HCT116 (cell line): ENCODE measurements around the gene WDR48. TPM values are rescaled to one million over a fixed set of nuclear protein-coding genes. Genes with fewer than 3 reads are reported as not detected.

Source experiments
- ATAC-seq: fragments of 200-7000 bp; cut with Tn5 transposase; 2 replicates; pipeline ENCODE4 v1.9.1; 2020; ENCODE audit warnings: mild to moderate bottlenecking, moderate library complexity
- BruUV-seq: library from RNA; stranded (reverse); fragments of 400-500 nt; replicated peaks from 2 replicates; lab custom pipeline; 2021; lab: Mats Ljungman, UMichigan
- CTCF ChIA-PET: fragments of 300-600 bp; sonication (Branson Sonifier 250); formaldehyde crosslinking; loops from one replicate; lab custom pipeline; 2021; ENCODE audit warnings: antibody characterized with exemption; lab: Charles Lee
- POLR2A ChIA-PET: fragments of 300-600, 350-600 bp; sonication (Branson Sonifier 250); formaldehyde crosslinking; loops from one replicate; lab custom pipeline; 2021; ENCODE audit warnings: antibody characterized with exemption; lab: Charles Lee
- RAD21 ChIA-PET, 2 experiments: fragments of 300-600 bp; sonication (Branson Sonifier 250); formaldehyde crosslinking; loops; one replicate each; lab custom pipeline; 2023; ENCODE audit warnings: low total read pairs in 2 of 2; ENCODE audit not compliant: uncharacterized antibody in 2 of 2, unreplicated experiment in 2 of 2, low non-redundant PET in 1 of 2; lab: Charles Lee
- DNase-seq: peaks from one replicate; pipeline ENCODE4 v3.0.0-alpha.2; 2010; ENCODE audit warnings: low read depth, low spot score
- H2AFZ ChIP-seq: fragments of 200-600 bp; shearing (Covaris generic), sonication (generic); 2 replicates; pipeline ENCODE4 v1.6.1; 2017; ENCODE audit warnings: low read depth, mixed run types, mixed read lengths, antibody characterized with exemption, low read length; ENCODE audit not compliant: poor library complexity, severe bottlenecking
- H3K27ac ChIP-seq: 2 replicates; pipeline ENCODE4 v1.5.1; 2012; ENCODE audit warnings: low read depth, low read length
- H3K27me3 ChIP-seq: fragments of 200-600 bp; sonication (generic); 2 replicates; pipeline ENCODE4 v1.6.1; 2016; ENCODE audit warnings: mixed run types, low read length, mixed read lengths; ENCODE audit not compliant: insufficient read depth
- H3K36me3 ChIP-seq, 2 experiments: fragments of 200-500 bp in 1 of 2; fragments of 200-600 bp in 1 of 2; sonication (Bioruptor generic) in 1 of 2; sonication (generic) in 1 of 2; 2 replicates each; pipeline versions ENCODE4 v1.5.1 to v1.6.1; 2014 to 2016; ENCODE audit warnings: low read length in 2 of 2, inconsistent platforms in 1 of 2, mixed read lengths in 1 of 2, mixed run types in 1 of 2; ENCODE audit not compliant: insufficient read depth in 2 of 2, control insufficient read depth in 1 of 2
- H3K4me1 ChIP-seq, 2 experiments: fragments of 200-600 bp in 1 of 2; sonication (generic) in 1 of 2; 2 replicates each; pipeline versions ENCODE4 v1.5.1 to v1.6.1; 2012 to 2017; ENCODE audit warnings: low read length in 2 of 2, inconsistent platforms in 1 of 2, mild to moderate bottlenecking in 1 of 2, mixed read lengths in 1 of 2, mixed run types in 1 of 2, moderate library complexity in 1 of 2; ENCODE audit not compliant: insufficient read depth in 2 of 2, control insufficient read depth in 1 of 2
- H3K4me2 ChIP-seq: fragments of 200-600 bp; sonication (generic); 2 replicates; pipeline ENCODE4 v1.6.1; 2017; ENCODE audit warnings: mixed run types, low read length, mixed read lengths
- H3K4me3 ChIP-seq, 2 experiments: fragments of 200-600 bp in 1 of 2; sonication (generic) in 1 of 2; replicated peaks in 1 of 2; 2 replicates each; pipeline ENCODE4 v1.5.1; 2011 to 2016; ENCODE audit warnings: low read length in 2 of 2, control low read depth in 1 of 2, low read depth in 1 of 2, mild to moderate bottlenecking in 1 of 2, mixed read lengths in 1 of 2, mixed run types in 1 of 2
- H3K79me2 ChIP-seq: fragments of 200-600 bp; sonication (generic); 2 replicates; pipeline ENCODE4 v1.6.1; 2017; ENCODE audit warnings: mild to moderate bottlenecking, mixed run types, low read length, moderate library complexity, mixed read lengths; ENCODE audit not compliant: insufficient read depth
- H3K9ac ChIP-seq: fragments of 200-600 bp; sonication (generic); 2 replicates; pipeline ENCODE4 v1.6.1; 2016; ENCODE audit warnings: low read length, mixed read lengths
- H3K9me2 ChIP-seq: fragments of 200-600 bp; sonication (generic), shearing (Covaris generic); 2 replicates; pipeline ENCODE4 v1.6.1; 2017; ENCODE audit warnings: mixed run types, mild to moderate bottlenecking, moderate library complexity; ENCODE audit not compliant: insufficient read depth
- H3K9me3 ChIP-seq, 2 experiments: fragments of 200-500 bp in 1 of 2; fragments of 200-600 bp in 1 of 2; sonication (Bioruptor generic) in 1 of 2; sonication (generic) in 1 of 2; 2 replicates each; pipeline ENCODE4 v1.6.1; 2014 to 2017; ENCODE audit warnings: low read length in 2 of 2, mixed read lengths in 2 of 2, inconsistent platforms in 1 of 2, low read depth in 1 of 2, mild to moderate bottlenecking in 1 of 2, mixed run types in 1 of 2, moderate library complexity in 1 of 2; ENCODE audit not compliant: control insufficient read depth in 1 of 2, insufficient read depth in 1 of 2
- H4K20me1 ChIP-seq: fragments of 200-600 bp; sonication (generic), shearing (Covaris generic); 2 replicates; pipeline ENCODE4 v1.6.1; 2017; ENCODE audit warnings: mixed run types, mild to moderate bottlenecking, moderate library complexity; ENCODE audit not compliant: insufficient read depth
- CEBPB ChIP-seq: IDR thresholded peaks from 2 replicates; pipeline ENCODE4 v1.6.1; 2012; ENCODE audit warnings: low read depth
- FOSL1 ChIP-seq: IDR thresholded peaks from 2 replicates; pipeline ENCODE4 v1.6.1; 2012; ENCODE audit warnings: low read depth
- POLR2A ChIP-seq: IDR thresholded peaks from 2 replicates; pipeline ENCODE4 v1.7.0; 2011; ENCODE audit warnings: borderline replicate concordance; ENCODE audit not compliant: insufficient read depth, insufficient read length; ENCODE audit errors: extremely low read depth
- POLR2AphosphoS5 ChIP-seq: IDR thresholded peaks from 2 replicates; pipeline ENCODE4 v1.6.1; 2011; ENCODE audit warnings: mild to moderate bottlenecking, low read depth, low read length, moderate library complexity
- REST ChIP-seq: IDR thresholded peaks from 2 replicates; pipeline ENCODE4 v1.6.1; 2012; ENCODE audit warnings: low read depth
- TCF7L2 ChIP-seq: IDR thresholded peaks from 2 replicates; pipeline ENCODE4 v1.7.0; 2011; ENCODE audit warnings: borderline replicate concordance, inconsistent platforms; ENCODE audit not compliant: insufficient read depth, insufficient read length; ENCODE audit errors: extremely low read depth
- YY1 ChIP-seq: IDR thresholded peaks from 2 replicates; pipeline ENCODE4 v1.6.1; 2011; ENCODE audit warnings: low read length, low read depth, moderate library complexity, mild to moderate bottlenecking; ENCODE audit not compliant: insufficient replicate concordance; ENCODE audit errors: extremely low read depth
- ZFX ChIP-seq: fragments of 450-650 bp; IDR thresholded peaks from 2 replicates; pipeline ENCODE4 v1.6.1; 2017
- intact Hi-C: fragments of 100-400 bp; cut with micrococcal nuclease; formaldehyde crosslinking; loops from 2 replicates; pipeline ENCODE4 v1.10.0; 2022
- total RNA-seq: library from RNA; stranded (reverse); gene quantifications from one replicate; pipeline ENCODE4 v1.2.1, GENCODE V29; 2021; ENCODE audit not compliant: unreplicated experiment
- TF ChIP-seq, protein P1 (sequence below), 3 experiments: fragments of 200-600 bp in 1 of 3; sonication (generic) in 1 of 3; IDR thresholded peaks in 2 of 3; conservative IDR thresholded peaks in 1 of 3; 2 replicates each; pipeline ENCODE4 v1.5.1; 2012 to 2017; ENCODE audit warnings: low read depth in 2 of 3, low read length in 2 of 3, antibody characterized with exemption in 1 of 3, borderline replicate concordance in 1 of 3, control low read depth in 1 of 3, mild to moderate bottlenecking in 1 of 3, mixed read lengths in 1 of 3, mixed run types in 1 of 3, moderate library complexity in 1 of 3; ENCODE audit not compliant: insufficient read depth in 1 of 3

Gene WDR48
- total RNA-seq, 1 experiment from 2014 or later = 35.6 TPM

DNA sequence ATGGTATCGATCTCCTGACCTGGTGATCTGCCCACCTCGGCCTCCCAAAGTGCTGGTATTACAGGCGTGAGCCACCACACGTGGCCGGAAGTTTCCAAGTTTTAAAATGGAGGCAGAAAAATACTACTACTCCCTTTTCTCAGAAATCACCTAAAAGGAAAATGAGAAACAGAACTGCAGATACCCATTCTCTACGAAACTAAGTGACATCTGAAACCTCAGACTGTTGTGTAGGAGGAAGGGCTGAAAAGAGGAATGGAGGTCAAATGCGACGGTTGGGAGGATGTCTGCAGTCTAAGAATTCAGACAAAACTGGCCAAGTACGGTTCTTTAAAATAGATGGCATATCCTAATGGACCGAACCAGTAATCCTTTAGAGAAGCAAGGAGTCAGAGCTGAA, 24.1 kb downstream of the WDR48 start:
- BruUV-seq = no TSS peak
- H3K9ac ChIP-seq = no peak overlapping the region
- H3K4me2 ChIP-seq = no peak overlapping the region
- ChIA-PET RAD21 (no interaction called here), CTCF (no interaction called here), POLR2A (no interaction called here)
- H3K9me2 ChIP-seq = no peaks in the 10 kb centered on the region
- intact Hi-C loops = no loop called here
- no peak overlapping the region for H2AFZ ChIP-seq
- no peak overlapping the region for H3K4me3 ChIP-seq
- H4K20me1 ChIP-seq = 0 out of 2 replicates have a peak, but pooled peaks cover 7% of the 10 kb centered on the region
- no peaks in the 10 kb centered on the region for H3K27me3 ChIP-seq
- DNase-seq (no peak), ATAC-seq (no peak)
- no peaks in the 10 kb centered on the region for H3K79me2 ChIP-seq
- peaks cover 0 to 10% of the 10 kb centered on the region in 2 experiments; a peak in 2 of 4 replicates for H3K36me3 ChIP-seq
- H3K27ac ChIP-seq = no peak overlapping the region
- no peaks in the 10 kb centered on the region for H3K4me1 ChIP-seq
- H3K9me3 ChIP-seq = no peaks in the 10 kb centered on the region
- TF ChIP-seq POLR2AphosphoS5 (no peak), TCF7L2 (no peak), FOSL1 (no peak), ZFX (no peak), REST (no peak), CEBPB (no peak), POLR2A (no peak), YY1 (no peak)
- TF ChIP-seq, protein P1, sequence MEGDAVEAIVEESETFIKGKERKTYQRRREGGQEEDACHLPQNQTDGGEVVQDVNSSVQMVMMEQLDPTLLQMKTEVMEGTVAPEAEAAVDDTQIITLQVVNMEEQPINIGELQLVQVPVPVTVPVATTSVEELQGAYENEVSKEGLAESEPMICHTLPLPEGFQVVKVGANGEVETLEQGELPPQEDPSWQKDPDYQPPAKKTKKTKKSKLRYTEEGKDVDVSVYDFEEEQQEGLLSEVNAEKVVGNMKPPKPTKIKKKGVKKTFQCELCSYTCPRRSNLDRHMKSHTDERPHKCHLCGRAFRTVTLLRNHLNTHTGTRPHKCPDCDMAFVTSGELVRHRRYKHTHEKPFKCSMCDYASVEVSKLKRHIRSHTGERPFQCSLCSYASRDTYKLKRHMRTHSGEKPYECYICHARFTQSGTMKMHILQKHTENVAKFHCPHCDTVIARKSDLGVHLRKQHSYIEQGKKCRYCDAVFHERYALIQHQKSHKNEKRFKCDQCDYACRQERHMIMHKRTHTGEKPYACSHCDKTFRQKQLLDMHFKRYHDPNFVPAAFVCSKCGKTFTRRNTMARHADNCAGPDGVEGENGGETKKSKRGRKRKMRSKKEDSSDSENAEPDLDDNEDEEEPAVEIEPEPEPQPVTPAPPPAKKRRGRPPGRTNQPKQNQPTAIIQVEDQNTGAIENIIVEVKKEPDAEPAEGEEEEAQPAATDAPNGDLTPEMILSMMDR (IDR thresholded peaks at IDR 0.05 in 2 of 3, conservative IDR thresholded peaks at IDR 0.05 in 1 of 3; ENCODE audit: borderline replicate concordance in 1 of 3, insufficient read depth in 1 of 3, low read depth in 2 of 3, low read length in 2 of 3) = no peak
